Measurements from ENCODE around the gene ERVW-1. TPM values are rescaled to one million over a fixed set of nuclear protein-coding genes. Genes with fewer than 3 reads are reported as not detected.

The ERVW-1 gene
- total and polyA plus RNA-seq, 2 experiments from 2014 or later, result 0.07 TPM; not detected in 1

GRCh38 chr7:92460510-92460909 is 17.2 kb downstream of the ERVW-1 start:
- ATAC-seq, result no peak
- no peak overlapping the region for H3K4me2 ChIP-seq
- Mint-ChIP-seq H3K36me3 (ENCODE audit: low read depth) (peaks cover 17% of the 10 kb centered on the region), H3K9me3 (no peaks in the 10 kb centered on the region), H3K4me1 (no peaks in the 10 kb centered on the region; the same call in 2 of the 3 replicates), H3K27ac (no peak overlapping the region), H3K27me3 (ENCODE audit: insufficient read depth, low read depth, poor library complexity) (no peaks in the 10 kb centered on the region), H3K4me3 (no peak overlapping the region)
- DNase-seq (ENCODE audit: low spot score), result no peak
- TF ChIP-seq CREB1 (CRISPR knock-in tag; IDR thresholded peaks at IDR 0.05; ENCODE audit: low read depth), result no peak
- TF ChIP-seq EZH2 (IDR thresholded peaks at IDR 0.05; ENCODE audit: low read depth, unreplicated experiment), result no peak
- TF ChIP-seq STAT1 (IDR thresholded peaks at IDR 0.05; ENCODE audit: unreplicated experiment), result no peak
- no peak for TF ChIP-seq ZNF331 (CRISPR knock-in tag; IDR thresholded peaks at IDR 0.05; ENCODE audit: low read depth)
- no peak for TF ChIP-seq JUNB (IDR thresholded peaks at IDR 0.05; ENCODE audit: unreplicated experiment)
- TF ChIP-seq POLR2AphosphoS5 (IDR thresholded peaks at IDR 0.05; ENCODE audit: low read depth), result no peak
- TF ChIP-seq EZH2phosphoT487 (IDR thresholded peaks at IDR 0.05; ENCODE audit: unreplicated experiment), result no peak
- no peak for TF ChIP-seq REST (IDR thresholded peaks at IDR 0.05; ENCODE audit: unreplicated experiment)
- TF ChIP-seq ZNF114 (CRISPR knock-in tag; IDR thresholded peaks at IDR 0.05), result no peak
- no peak for TF ChIP-seq ZNF462 (CRISPR knock-in tag; IDR thresholded peaks at IDR 0.05)
- no peak for TF ChIP-seq ETS1 (IDR thresholded peaks at IDR 0.05)
- no peak for TF ChIP-seq NANOG (IDR thresholded peaks at IDR 0.05; ENCODE audit: borderline replicate concordance)
- TF ChIP-seq CTCF (conservative IDR thresholded peaks at IDR 0.05; ENCODE audit: low read depth in 2 of 2), result no peak
- no peaks in the 10 kb centered on the region for H3K27me3 ChIP-seq (ENCODE audit: insufficient read depth)
- H3K36me3 ChIP-seq (ENCODE audit: insufficient read depth), result peaks cover 10% of the 10 kb centered on the region
- H3K27ac ChIP-seq (ENCODE audit: low read depth), result peak overlapping the region; percentile 55; the same call in 1 of the 2 replicates
- no peak overlapping the region for H2AFZ ChIP-seq
- no peaks in the 10 kb centered on the region for H3K9me2 ChIP-seq (ENCODE audit: insufficient read depth)
- no peaks in the 10 kb centered on the region for H4K20me1 ChIP-seq (replicated peaks; ENCODE audit: insufficient read depth)
- H3F3A ChIP-seq (replicated peaks; ENCODE audit: low read depth), result no peaks in the 10 kb centered on the region; the same call in 1 of the 2 replicates
- H3K4me1 ChIP-seq (ENCODE audit: insufficient read depth), result no peaks in the 10 kb centered on the region
- no peaks in the 10 kb centered on the region for H3K79me2 ChIP-seq (replicated peaks; ENCODE audit: insufficient read depth)
- H3K4me3 ChIP-seq, result no peak overlapping the region
